ENCODE results near the gene BTLA.
"Not testable (repeated sequence)": the region's sequence is repeated elsewhere in the genome, so short reads cannot be mapped to it uniquely, and the experiment has no call there.

The BTLA gene

DNA sequence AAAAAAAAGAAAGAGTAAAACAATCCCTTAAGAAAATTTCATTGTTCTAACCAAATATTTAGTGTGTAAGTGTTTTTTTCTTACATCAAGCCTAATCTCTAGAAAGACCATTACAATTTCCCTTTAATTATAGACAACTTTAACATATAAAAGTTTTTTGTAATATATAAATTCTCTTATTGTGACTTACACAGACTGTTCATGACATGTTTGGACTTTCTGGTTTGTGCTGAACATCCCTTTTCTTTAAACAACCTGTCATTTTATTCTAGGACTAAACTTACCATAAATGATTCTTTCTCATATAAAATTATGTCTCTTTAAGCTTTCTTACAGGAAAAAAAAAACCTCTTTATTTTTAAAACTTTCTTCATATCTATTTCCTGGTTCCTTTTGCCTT lies 13.0 kb upstream of the BTLA start:
- Histone ChIP-seq H3K27ac (ENCODE audit: low read depth in 2 of 2, low read length in 2 of 2) (no peak overlapping the region), H3K4me3 (ENCODE audit: low read length in 2 of 2) (no peak overlapping the region), H3K4me1 (ENCODE audit: control insufficient read depth in 2 of 2, insufficient read depth in 2 of 2, low read length in 2 of 2) (no peaks in the 10 kb centered on the region), H3K9me3 (ENCODE audit: control insufficient read depth in 2 of 2, low read length in 2 of 2) (no peaks in the 10 kb centered on the region), H3K27me3 (ENCODE audit: control insufficient read depth in 2 of 2, insufficient read depth in 2 of 2, low read length in 2 of 2) (no peaks in the 10 kb centered on the region), H3K9ac (ENCODE audit: low read depth in 1 of 2, low read length in 2 of 2) (no peak overlapping the region), H3K36me3 (ENCODE audit: control insufficient read depth in 2 of 2, insufficient read depth in 2 of 2, low read length in 2 of 2) (no peaks in the 10 kb centered on the region)

- H3K36me3 ChIP-seq (ENCODE audit: control insufficient read depth in 2 of 2, insufficient read depth in 2 of 2, low read length in 2 of 2) = no peaks in the 10 kb centered on the region
- H3K27ac ChIP-seq (ENCODE audit: low read depth in 2 of 2, low read length in 2 of 2) = no peak overlapping the region
- no peaks in the 10 kb centered on the region for H3K9me3 ChIP-seq (ENCODE audit: control insufficient read depth in 2 of 2, low read length in 2 of 2)
- H3K9ac ChIP-seq (ENCODE audit: low read depth in 1 of 2, low read length in 2 of 2) = no peak overlapping the region
- H3K4me3 ChIP-seq (ENCODE audit: low read length in 2 of 2) = no peak overlapping the region
- H3K4me1 ChIP-seq (ENCODE audit: control insufficient read depth in 2 of 2, insufficient read depth in 2 of 2, low read length in 2 of 2) = no peaks in the 10 kb centered on the region
- H3K27me3 ChIP-seq (ENCODE audit: control insufficient read depth in 2 of 2, insufficient read depth in 2 of 2, low read length in 2 of 2) = no peaks in the 10 kb centered on the region
Observed at GRCh38 chr3:112508860-112509259, 9.6 kb upstream of the BTLA start.

GRCh38 chr3:112508261-112508660 lies 9.0 kb upstream of the BTLA start:
- H3K9me3 ChIP-seq (ENCODE audit: control insufficient read depth in 2 of 2, low read length in 2 of 2) = no peaks in the 10 kb centered on the region
- no peak overlapping the region for H3K27ac ChIP-seq (ENCODE audit: low read depth in 2 of 2, low read length in 2 of 2)
- no peaks in the 10 kb centered on the region for H3K4me1 ChIP-seq (ENCODE audit: control insufficient read depth in 2 of 2, insufficient read depth in 2 of 2, low read length in 2 of 2)
- H3K9ac ChIP-seq (ENCODE audit: low read depth in 1 of 2, low read length in 2 of 2) = no peak overlapping the region
- H3K4me3 ChIP-seq (ENCODE audit: low read length in 2 of 2) = no peak overlapping the region
- H3K27me3 ChIP-seq (ENCODE audit: control insufficient read depth in 2 of 2, insufficient read depth in 2 of 2, low read length in 2 of 2) = no peaks in the 10 kb centered on the region
- H3K36me3 ChIP-seq (ENCODE audit: control insufficient read depth in 2 of 2, insufficient read depth in 2 of 2, low read length in 2 of 2) = no peaks in the 10 kb centered on the region

GRCh38 chr3:112505907-112506306 lies 6.6 kb upstream of the BTLA start:
- H3K4me1 ChIP-seq (ENCODE audit: control insufficient read depth in 2 of 2, insufficient read depth in 2 of 2, low read length in 2 of 2) = no peaks in the 10 kb centered on the region

DNA sequence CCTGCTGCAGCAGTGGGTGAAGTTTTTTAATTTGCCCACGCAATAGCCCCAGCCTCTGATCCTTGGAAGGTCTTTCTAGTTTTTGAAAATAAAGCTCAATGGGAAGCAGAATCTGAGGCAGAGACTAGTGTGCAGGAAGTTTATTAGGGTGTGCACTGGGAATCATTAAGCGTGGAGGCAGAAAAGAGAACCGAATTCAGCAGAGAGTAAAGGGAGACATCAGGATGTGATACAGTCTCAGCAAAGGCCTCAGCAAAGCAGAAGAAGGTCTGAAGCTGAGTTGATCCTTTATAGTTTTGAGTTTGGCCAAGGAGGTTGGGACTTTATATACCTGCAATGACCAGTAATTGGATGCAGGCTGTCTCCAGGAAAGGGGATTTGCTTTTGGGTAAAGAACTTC lies 4.9 kb upstream of the BTLA start:
- Histone ChIP-seq H3K9me3 (ENCODE audit: control insufficient read depth in 2 of 2, low read length in 2 of 2) (no peaks in the 10 kb centered on the region), H3K27ac (ENCODE audit: low read depth in 2 of 2, low read length in 2 of 2) (no peak overlapping the region), H3K9ac (ENCODE audit: low read depth in 1 of 2, low read length in 2 of 2) (no peak overlapping the region), H3K27me3 (ENCODE audit: control insufficient read depth in 2 of 2, insufficient read depth in 2 of 2, low read length in 2 of 2) (no peaks in the 10 kb centered on the region), H3K4me1 (ENCODE audit: control insufficient read depth in 2 of 2, insufficient read depth in 2 of 2, low read length in 2 of 2) (no peaks in the 10 kb centered on the region), H3K36me3 (ENCODE audit: control insufficient read depth in 2 of 2, insufficient read depth in 2 of 2, low read length in 2 of 2) (no peaks in the 10 kb centered on the region), H3K4me3 (ENCODE audit: low read length in 2 of 2) (no peak overlapping the region)

More at GRCh38 chr3:112505907-112506306, 6.6 kb upstream of the BTLA start:
- H3K4me3 ChIP-seq (ENCODE audit: low read length in 2 of 2) = no peak overlapping the region
- H3K36me3 ChIP-seq (ENCODE audit: control insufficient read depth in 2 of 2, insufficient read depth in 2 of 2, low read length in 2 of 2) = no peaks in the 10 kb centered on the region
- H3K9me3 ChIP-seq (ENCODE audit: control insufficient read depth in 2 of 2, low read length in 2 of 2) = no peaks in the 10 kb centered on the region
- H3K27me3 ChIP-seq (ENCODE audit: control insufficient read depth in 2 of 2, insufficient read depth in 2 of 2, low read length in 2 of 2) = no peaks in the 10 kb centered on the region
- H3K9ac ChIP-seq (ENCODE audit: low read depth in 1 of 2, low read length in 2 of 2) = no peak overlapping the region
- no peak overlapping the region for H3K27ac ChIP-seq (ENCODE audit: low read depth in 2 of 2, low read length in 2 of 2)

DNA sequence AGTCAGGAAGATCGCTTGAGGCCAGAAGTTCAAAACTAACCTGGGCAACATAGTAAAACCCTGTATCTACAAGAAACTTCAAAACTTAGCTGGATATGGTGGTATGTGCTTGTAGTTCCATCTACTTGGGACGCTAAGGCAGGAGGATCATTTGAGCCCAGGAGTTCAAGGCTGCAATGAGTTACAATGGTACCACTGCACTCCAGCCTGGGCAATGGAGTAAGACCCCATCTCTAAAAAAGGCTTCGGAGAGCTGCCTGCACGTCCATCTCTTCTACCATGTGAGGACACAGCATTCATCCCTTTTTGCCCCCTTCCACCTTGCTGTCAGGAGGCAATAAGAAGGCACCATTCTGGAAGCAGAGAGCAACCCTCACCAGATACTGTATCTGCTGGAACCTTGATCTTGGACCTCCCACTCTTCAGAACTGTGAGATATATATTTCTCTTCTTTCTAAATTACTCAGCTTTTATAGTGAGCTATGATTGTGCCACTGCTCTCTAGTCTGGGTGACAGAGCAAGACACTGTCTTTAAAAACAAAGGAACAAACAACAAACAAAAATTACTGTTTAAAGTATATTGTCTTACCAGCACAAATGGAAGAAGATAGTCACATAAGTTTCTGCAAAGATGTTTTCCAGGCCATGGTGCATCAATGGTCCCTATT lies 4.2 kb upstream of the BTLA start:
- Histone ChIP-seq H3K9ac (ENCODE audit: low read depth in 1 of 2, low read length in 2 of 2) (no peak overlapping the region), H3K4me3 (ENCODE audit: low read length in 2 of 2) (no peak overlapping the region), H3K27ac (ENCODE audit: low read depth in 2 of 2, low read length in 2 of 2) (no peak overlapping the region), H3K9me3 (ENCODE audit: control insufficient read depth in 2 of 2, low read length in 2 of 2) (no peaks in the 10 kb centered on the region), H3K36me3 (ENCODE audit: control insufficient read depth in 2 of 2, insufficient read depth in 2 of 2, low read length in 2 of 2) (no peaks in the 10 kb centered on the region), H3K27me3 (ENCODE audit: control insufficient read depth in 2 of 2, insufficient read depth in 2 of 2, low read length in 2 of 2) (no peaks in the 10 kb centered on the region), H3K4me1 (ENCODE audit: control insufficient read depth in 2 of 2, insufficient read depth in 2 of 2, low read length in 2 of 2) (no peaks in the 10 kb centered on the region)

GRCh38 chr3:112500621-112501020 lies 1.3 kb upstream of the BTLA start:
- Histone ChIP-seq H3K27me3 (ENCODE audit: control insufficient read depth in 2 of 2, insufficient read depth in 2 of 2, low read length in 2 of 2) (no peaks in the 10 kb centered on the region), H3K27ac (ENCODE audit: low read depth in 2 of 2, low read length in 2 of 2) (no peak overlapping the region), H3K4me3 (ENCODE audit: low read length in 2 of 2) (no peak overlapping the region), H3K36me3 (ENCODE audit: control insufficient read depth in 2 of 2, insufficient read depth in 2 of 2, low read length in 2 of 2) (no peaks in the 10 kb centered on the region), H3K9ac (ENCODE audit: low read depth in 1 of 2, low read length in 2 of 2) (no peak overlapping the region), H3K9me3 (ENCODE audit: control insufficient read depth in 2 of 2, low read length in 2 of 2) (no peaks in the 10 kb centered on the region), H3K4me1 (ENCODE audit: control insufficient read depth in 2 of 2, insufficient read depth in 2 of 2, low read length in 2 of 2) (no peaks in the 10 kb centered on the region)

- Histone ChIP-seq H3K27ac (ENCODE audit: low read depth in 2 of 2, low read length in 2 of 2) (no peak overlapping the region), H3K36me3 (ENCODE audit: control insufficient read depth in 2 of 2, insufficient read depth in 2 of 2, low read length in 2 of 2) (no peaks in the 10 kb centered on the region), H3K4me3 (ENCODE audit: low read length in 2 of 2) (peak overlapping the region in 1 of 2 donors; percentile 77), H3K9me3 (ENCODE audit: control insufficient read depth in 2 of 2, low read length in 2 of 2) (no peaks in the 10 kb centered on the region), H3K9ac (ENCODE audit: low read depth in 1 of 2, low read length in 2 of 2) (no peak overlapping the region), H3K27me3 (ENCODE audit: control insufficient read depth in 2 of 2, insufficient read depth in 2 of 2, low read length in 2 of 2) (no peaks in the 10 kb centered on the region), H3K4me1 (ENCODE audit: control insufficient read depth in 2 of 2, insufficient read depth in 2 of 2, low read length in 2 of 2) (no peaks in the 10 kb centered on the region)
Observed at GRCh38 chr3:112497897-112498548, 1.2 kb downstream of the BTLA start.

GRCh38 chr3:112496366-112497067 lies 2.8 kb downstream of the BTLA start:
- Histone ChIP-seq H3K4me3 (ENCODE audit: low read length in 2 of 2) (peak overlapping the region in 1 of 2 donors; percentile 43), H3K4me1 (ENCODE audit: control insufficient read depth in 2 of 2, insufficient read depth in 2 of 2, low read length in 2 of 2) (no peaks in the 10 kb centered on the region), H3K36me3 (ENCODE audit: control insufficient read depth in 2 of 2, insufficient read depth in 2 of 2, low read length in 2 of 2) (no peaks in the 10 kb centered on the region), H3K9me3 (ENCODE audit: control insufficient read depth in 2 of 2, low read length in 2 of 2) (no peaks in the 10 kb centered on the region), H3K27me3 (ENCODE audit: control insufficient read depth in 2 of 2, insufficient read depth in 2 of 2, low read length in 2 of 2) (no peaks in the 10 kb centered on the region), H3K27ac (ENCODE audit: low read depth in 2 of 2, low read length in 2 of 2) (no peak overlapping the region), H3K9ac (ENCODE audit: low read depth in 1 of 2, low read length in 2 of 2) (no peak overlapping the region)

DNA sequence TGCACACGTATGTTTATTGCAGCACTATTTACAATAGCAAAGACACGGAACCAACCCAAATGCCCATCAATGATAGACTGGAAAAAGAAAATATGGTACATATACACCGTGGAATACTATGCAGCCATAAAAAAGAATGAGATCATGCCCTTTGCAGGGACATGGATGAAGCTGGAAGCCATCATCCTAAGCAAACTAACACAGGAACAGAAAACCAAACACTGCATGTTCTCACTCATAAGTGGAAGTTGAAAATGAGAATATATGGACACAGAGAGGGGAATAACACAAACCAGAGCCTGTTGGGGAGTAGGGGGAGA lies 4.9 kb downstream of the BTLA start:
- not testable (repeated sequence) for H3K27me3 ChIP-seq (ENCODE audit: control insufficient read depth in 2 of 2, insufficient read depth in 2 of 2, low read length in 2 of 2); H3K27ac ChIP-seq (ENCODE audit: low read depth in 2 of 2, low read length in 2 of 2); H3K9ac ChIP-seq (ENCODE audit: low read depth in 1 of 2, low read length in 2 of 2); H3K9me3 ChIP-seq (ENCODE audit: control insufficient read depth in 2 of 2, low read length in 2 of 2); H3K4me3 ChIP-seq (ENCODE audit: low read length in 2 of 2); H3K4me1 ChIP-seq (ENCODE audit: control insufficient read depth in 2 of 2, insufficient read depth in 2 of 2, low read length in 2 of 2); H3K36me3 ChIP-seq (ENCODE audit: control insufficient read depth in 2 of 2, insufficient read depth in 2 of 2, low read length in 2 of 2)
